ENCODE results near the gene SLC43A2. TPM values are rescaled to one million over a fixed set of nuclear protein-coding genes. Genes with fewer than 3 reads are reported as not detected.

SLC43A2 gene
- total RNA-seq, 1 experiment from 2014 or later: 12.6 TPM

DNA sequence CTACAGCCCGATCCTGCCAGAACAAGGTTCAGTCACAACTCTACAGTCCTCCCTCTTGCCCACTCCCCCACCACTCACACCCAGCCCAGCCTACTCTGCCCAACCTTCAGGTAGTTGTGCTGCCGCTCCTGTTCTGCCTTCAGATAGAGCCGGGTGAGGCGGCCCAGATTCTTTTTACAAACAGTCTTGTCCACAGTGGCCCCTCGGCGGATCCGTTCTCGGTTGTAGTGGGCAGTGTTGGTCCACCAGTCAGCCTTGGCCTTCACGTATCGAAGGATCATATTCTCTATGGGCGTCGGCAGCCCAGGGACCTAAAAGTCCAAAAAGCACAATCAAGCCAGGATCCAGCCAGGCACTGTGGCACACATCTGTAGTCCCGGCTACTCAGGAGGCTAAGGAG, 47.8 kb upstream of the SLC43A2 start:
- H3K79me2 ChIP-seq (ENCODE audit: insufficient read depth, low read length): peaks cover 44% of the 10 kb centered on the region
- no peak overlapping the region for H3K27ac ChIP-seq (ENCODE audit: low read depth, low read length)
- no peak overlapping the region for H3K4me2 ChIP-seq (ENCODE audit: low read length)
- DNase-seq (ENCODE audit: low read depth, low spot score): no peak
- RAD21 ChIA-PET (ENCODE audit: low non-redundant PET in 1 of 2, low total read pairs in 2 of 2, uncharacterized antibody in 2 of 2, unreplicated experiment in 2 of 2): no interaction called here
- no peaks in the 10 kb centered on the region for H3K27me3 ChIP-seq (ENCODE audit: insufficient read depth, low read length)
- H2AFZ ChIP-seq (ENCODE audit: low read depth, low read length, poor library complexity, severe bottlenecking): no peak overlapping the region
- POLR2A ChIA-PET: no interaction called here
- BruUV-seq (replicated peaks): no TSS peak
- intact Hi-C loops (cut with micrococcal nuclease): no loop called here
- CTCF ChIA-PET: no interaction called here
- H3K4me1 ChIP-seq (ENCODE audit: control insufficient read depth in 1 of 2, insufficient read depth in 2 of 2, low read length in 2 of 2): no peaks in the 10 kb centered on the region
- no peak overlapping the region for H3K9ac ChIP-seq (ENCODE audit: low read length)
- TF ChIP-seq EZH2phosphoT487 (IDR thresholded peaks at IDR 0.05; ENCODE audit: borderline replicate concordance) (no peak), ELF1 (IDR thresholded peaks at IDR 0.05; ENCODE audit: borderline replicate concordance, low read depth) (no peak), POLR2A (IDR thresholded peaks at IDR 0.05; ENCODE audit: borderline replicate concordance, extremely low read depth, insufficient read depth, insufficient read length) (no peak), RAD21 (IDR thresholded peaks at IDR 0.05; ENCODE audit: low read depth) (no peak), SRF (IDR thresholded peaks at IDR 0.05; ENCODE audit: low read depth) (no peak), YY1 (IDR thresholded peaks at IDR 0.05; ENCODE audit: extremely low read depth, insufficient replicate concordance, low read depth, low read length) (no peak), FOSL1 (IDR thresholded peaks at IDR 0.05; ENCODE audit: low read depth) (no peak), SIN3A (IDR thresholded peaks at IDR 0.05; ENCODE audit: low read depth) (no peak), EZH2 (IDR thresholded peaks at IDR 0.05) (no peak), EGR1 (IDR thresholded peaks at IDR 0.05; ENCODE audit: low read depth) (no peak), ZFX (IDR thresholded peaks at IDR 0.05) (no peak), ZNF274 (IDR thresholded peaks at IDR 0.05; ENCODE audit: low read depth, low read length) (no peak), CEBPB (IDR thresholded peaks at IDR 0.05; ENCODE audit: low read depth) (no peak), SP1 (IDR thresholded peaks at IDR 0.05; ENCODE audit: low read depth) (no peak), POLR2AphosphoS5 (IDR thresholded peaks at IDR 0.05; ENCODE audit: low read depth, low read length) (no peak)
- TF ChIP-seq, protein P1, sequence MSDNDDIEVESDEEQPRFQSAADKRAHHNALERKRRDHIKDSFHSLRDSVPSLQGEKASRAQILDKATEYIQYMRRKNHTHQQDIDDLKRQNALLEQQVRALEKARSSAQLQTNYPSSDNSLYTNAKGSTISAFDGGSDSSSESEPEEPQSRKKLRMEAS (IDR thresholded peaks at IDR 0.05): no peak
- TF ChIP-seq, protein P2, sequence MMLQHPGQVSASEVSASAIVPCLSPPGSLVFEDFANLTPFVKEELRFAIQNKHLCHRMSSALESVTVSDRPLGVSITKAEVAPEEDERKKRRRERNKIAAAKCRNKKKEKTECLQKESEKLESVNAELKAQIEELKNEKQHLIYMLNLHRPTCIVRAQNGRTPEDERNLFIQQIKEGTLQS (IDR thresholded peaks at IDR 0.05): no peak
- TF ChIP-seq, protein P3, sequence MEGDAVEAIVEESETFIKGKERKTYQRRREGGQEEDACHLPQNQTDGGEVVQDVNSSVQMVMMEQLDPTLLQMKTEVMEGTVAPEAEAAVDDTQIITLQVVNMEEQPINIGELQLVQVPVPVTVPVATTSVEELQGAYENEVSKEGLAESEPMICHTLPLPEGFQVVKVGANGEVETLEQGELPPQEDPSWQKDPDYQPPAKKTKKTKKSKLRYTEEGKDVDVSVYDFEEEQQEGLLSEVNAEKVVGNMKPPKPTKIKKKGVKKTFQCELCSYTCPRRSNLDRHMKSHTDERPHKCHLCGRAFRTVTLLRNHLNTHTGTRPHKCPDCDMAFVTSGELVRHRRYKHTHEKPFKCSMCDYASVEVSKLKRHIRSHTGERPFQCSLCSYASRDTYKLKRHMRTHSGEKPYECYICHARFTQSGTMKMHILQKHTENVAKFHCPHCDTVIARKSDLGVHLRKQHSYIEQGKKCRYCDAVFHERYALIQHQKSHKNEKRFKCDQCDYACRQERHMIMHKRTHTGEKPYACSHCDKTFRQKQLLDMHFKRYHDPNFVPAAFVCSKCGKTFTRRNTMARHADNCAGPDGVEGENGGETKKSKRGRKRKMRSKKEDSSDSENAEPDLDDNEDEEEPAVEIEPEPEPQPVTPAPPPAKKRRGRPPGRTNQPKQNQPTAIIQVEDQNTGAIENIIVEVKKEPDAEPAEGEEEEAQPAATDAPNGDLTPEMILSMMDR (IDR thresholded peaks at IDR 0.05 in 2 of 3, conservative IDR thresholded peaks at IDR 0.05 in 1 of 3; ENCODE audit: borderline replicate concordance in 1 of 3, insufficient read depth in 1 of 3, low read depth in 2 of 3, low read length in 2 of 3): no peak
- TF ChIP-seq, protein P4, sequence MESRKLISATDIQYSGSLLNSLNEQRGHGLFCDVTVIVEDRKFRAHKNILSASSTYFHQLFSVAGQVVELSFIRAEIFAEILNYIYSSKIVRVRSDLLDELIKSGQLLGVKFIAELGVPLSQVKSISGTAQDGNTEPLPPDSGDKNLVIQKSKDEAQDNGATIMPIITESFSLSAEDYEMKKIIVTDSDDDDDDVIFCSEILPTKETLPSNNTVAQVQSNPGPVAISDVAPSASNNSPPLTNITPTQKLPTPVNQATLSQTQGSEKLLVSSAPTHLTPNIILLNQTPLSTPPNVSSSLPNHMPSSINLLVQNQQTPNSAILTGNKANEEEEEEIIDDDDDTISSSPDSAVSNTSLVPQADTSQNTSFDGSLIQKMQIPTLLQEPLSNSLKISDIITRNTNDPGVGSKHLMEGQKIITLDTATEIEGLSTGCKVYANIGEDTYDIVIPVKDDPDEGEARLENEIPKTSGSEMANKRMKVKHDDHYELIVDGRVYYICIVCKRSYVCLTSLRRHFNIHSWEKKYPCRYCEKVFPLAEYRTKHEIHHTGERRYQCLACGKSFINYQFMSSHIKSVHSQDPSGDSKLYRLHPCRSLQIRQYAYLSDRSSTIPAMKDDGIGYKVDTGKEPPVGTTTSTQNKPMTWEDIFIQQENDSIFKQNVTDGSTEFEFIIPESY (IDR thresholded peaks at IDR 0.05; ENCODE audit: extremely low read depth, insufficient replicate concordance, low read length): no peak
- peaks cover 74 to 92% of the 10 kb centered on the region in 2 experiments for H3K36me3 ChIP-seq (ENCODE audit: control insufficient read depth in 1 of 2, insufficient read depth in 2 of 2, low read length in 2 of 2)
- ATAC-seq: no peak
- no peaks in the 10 kb centered on the region for H4K20me1 ChIP-seq (ENCODE audit: insufficient read depth)
- H3K9me2 ChIP-seq (ENCODE audit: insufficient read depth): no peaks in the 10 kb centered on the region
- H3K4me3 ChIP-seq (replicated peaks in 1 of 2; ENCODE audit: low read depth in 1 of 2, low read length in 2 of 2): no peak overlapping the region
- H3K9me3 ChIP-seq (ENCODE audit: control insufficient read depth in 1 of 2, insufficient read depth in 1 of 2, low read depth in 1 of 2, low read length in 2 of 2): no peaks in the 10 kb centered on the region
